Measurements from ENCODE around the gene TARBP1. TPM values are rescaled to one million over a fixed set of nuclear protein-coding genes. Genes with fewer than 3 reads are reported as not detected.

TARBP1 gene
- total and polyA plus RNA-seq, 2 of the 8 experiments (the other 6 are each of a cell fraction or from before 2014, with no cell fraction given) = 21.9 to 32.3 TPM

GRCh38 chr1:234362558-234362957, 116.4 kb downstream of the TARBP1 start:
- FAIRE-seq (no peak), DNase-seq (ENCODE audit: low read depth in 1 of 2, low spot score in 2 of 2) (no peak)
- Histone ChIP-seq H4K20me1 (replicated peaks in 1 of 2; ENCODE audit: control insufficient read depth in 1 of 2, insufficient read depth in 2 of 2, low read length in 2 of 2) (no peaks in the 10 kb centered on the region), H3K4ac (replicated peaks; ENCODE audit: insufficient read length, low read depth, low read length) (no peak overlapping the region), H3K9me3 (ENCODE audit: insufficient read depth in 2 of 2, low read depth in 1 of 2, low read length in 1 of 2) (no peaks in the 10 kb centered on the region), H4K8ac (ENCODE audit: extremely low read depth, insufficient read depth, low read length) (no peak overlapping the region), H3K4me2 (ENCODE audit: insufficient read depth in 1 of 2, low read depth in 2 of 2, low read length in 2 of 2) (no peak overlapping the region), H2AK5ac (ENCODE audit: low read depth, low read length) (no peak overlapping the region), H2BK20ac (ENCODE audit: low read length) (no peak overlapping the region), H3K14ac (ENCODE audit: insufficient read length) (no peak overlapping the region), H3K79me2 (ENCODE audit: control insufficient read depth in 1 of 2, insufficient read depth in 2 of 2, low read length in 2 of 2) (no peaks in the 10 kb centered on the region), H3K36me3 (ENCODE audit: control insufficient read depth in 2 of 4, insufficient read depth in 4 of 4, low read length in 3 of 4) (no peaks in the 10 kb centered on the region), H2AFZ (ENCODE audit: low read length) (no peak overlapping the region), H3K23me2 (ENCODE audit: low read depth, low read length) (no peaks in the 10 kb centered on the region), H3K56ac (replicated peaks; ENCODE audit: insufficient read length, low read depth, low read length) (no peak overlapping the region), H3K23ac (ENCODE audit: insufficient read length) (no peak overlapping the region), H3K18ac (ENCODE audit: extremely low read depth, low read length) (no peak overlapping the region), H3K9ac (replicated peaks in 1 of 4; ENCODE audit: extremely low read depth in 1 of 4, low read depth in 3 of 4, low read length in 3 of 4) (no peak overlapping the region), H3K4me1 (replicated peaks in 1 of 4; ENCODE audit: control insufficient read depth in 3 of 4, insufficient read depth in 4 of 4, low read length in 3 of 4) (no peaks in the 10 kb centered on the region), H3K27ac (ENCODE audit: low read depth, low read length) (no peak overlapping the region), H2BK120ac (replicated peaks; ENCODE audit: low read depth, low read length) (no peak overlapping the region), H3K79me1 (ENCODE audit: low read depth, low read length) (no peaks in the 10 kb centered on the region), H2BK5ac (ENCODE audit: low read depth, low read length) (no peak overlapping the region), H4K5ac (ENCODE audit: insufficient read length, low read depth, low read length) (no peak overlapping the region), H4K91ac (replicated peaks; ENCODE audit: insufficient read length, low read length) (no peak overlapping the region), H3K27me3 (replicated peaks in 1 of 4; ENCODE audit: control insufficient read depth in 3 of 4, extremely low read depth in 1 of 4, insufficient read depth in 3 of 4, low read length in 3 of 4) (no peaks in the 10 kb centered on the region), H2BK12ac (ENCODE audit: low read depth, low read length) (no peak overlapping the region), H2BK15ac (ENCODE audit: low read length) (no peak overlapping the region), H3K4me3 (ENCODE audit: extremely low read depth in 1 of 4, insufficient read depth in 2 of 4, low read depth in 3 of 4, low read length in 4 of 4) (no peak overlapping the region)
- CTCF ChIA-PET (ENCODE audit: partially characterized antibody) = no interaction called here
- no peak for TF ChIP-seq KDM1A (IDR thresholded peaks at IDR 0.05; ENCODE audit: borderline replicate concordance, low read length)
- no peak for TF ChIP-seq JUND (IDR thresholded peaks at IDR 0.05; ENCODE audit: low read length)
- no peak for TF ChIP-seq CEBPB (IDR thresholded peaks at IDR 0.05; ENCODE audit: low read depth, low read length)
- no peak for TF ChIP-seq KDM4A (IDR thresholded peaks at IDR 0.05; ENCODE audit: low read depth, low read length, severe bottlenecking)
- TF ChIP-seq HDAC6 (IDR thresholded peaks at IDR 0.05; ENCODE audit: low read depth, low read length) = no peak
- no peak for TF ChIP-seq NRF1 (IDR thresholded peaks at IDR 0.05; ENCODE audit: low read depth, low read length)
- TF ChIP-seq FOSL1 (IDR thresholded peaks at IDR 0.05; ENCODE audit: insufficient read depth, low read depth, low read length) = no peak
- no peak for TF ChIP-seq CREB1 (IDR thresholded peaks at IDR 0.05)
- TF ChIP-seq SUZ12 (IDR thresholded peaks at IDR 0.05; ENCODE audit: low read length) = no peak
- no peak for TF ChIP-seq USF2 (IDR thresholded peaks at IDR 0.05; ENCODE audit: low read length)
- no peak for TF ChIP-seq GTF2F1 (IDR thresholded peaks at IDR 0.05; ENCODE audit: borderline replicate concordance, low read depth, low read length)
- no peak for TF ChIP-seq YY1 (IDR thresholded peaks at IDR 0.05; ENCODE audit: low read depth, low read length)
- POLR2A ChIA-PET (ENCODE audit: partially characterized antibody) = interaction anchor here (2.4 kb wide), 1 partner anchor 11 kb away, joined by 7 read pairs; the partner anchor contains the start of gene COA6
- 78% methylated on average over 2 of the region's 2 CpGs; no CpG with 5 or more reads in 1 of the 2 experiments for WGBS, 2 experiments (ENCODE audit: extremely low coverage in 1 of 2, insufficient coverage in 1 of 2, insufficient read length in 1 of 2, insufficient replicate concordance in 2 of 2, low coverage in 1 of 2, low lambda C conversion rate in 2 of 2, missing lambda C conversion rate in 1 of 2)
